SK-N-DZ (cell line): Measurements from ENCODE around the gene FEZ2.

ENCODE experiments used
- DNase-seq: peaks from one replicate; pipeline ENCODE4 v3.0.0-alpha.2; 2015; ENCODE audit warnings: low spot score

Gene FEZ2

GRCh38 chr2:36562240-36562639, 35.7 kb downstream of the FEZ2 start:
- no peak for DNase-seq

- no peak for DNase-seq
These were observed 36.6 kb downstream of the FEZ2 start for GRCh38 chr2:36561237-36561944.

GRCh38 chr2:36560726-36561125, 37.2 kb downstream of the FEZ2 start:
- no peak for DNase-seq

- DNase-seq = no peak
These were observed 38.6 kb downstream of the FEZ2 start for GRCh38 chr2:36559221-36559942.

- DNase-seq = no peak
These were observed 41.1 kb downstream of the FEZ2 start for GRCh38 chr2:36556842-36557241.

- no peak for DNase-seq
These were observed 42.2 kb downstream of the FEZ2 start for GRCh38 chr2:36555789-36556188.

GRCh38 chr2:36554531-36554930, 43.4 kb downstream of the FEZ2 start:
- DNase-seq = no peak

GRCh38 chr2:36553683-36554082, 44.3 kb downstream of the FEZ2 start:
- no peak for DNase-seq

- DNase-seq = no peak
These were observed 48.0 kb downstream of the FEZ2 start for GRCh38 chr2:36550006-36550405.

- DNase-seq = no peak
These were observed 48.8 kb downstream of the FEZ2 start for GRCh38 chr2:36549165-36549574.

GRCh38 chr2:36547906-36548305, 50.1 kb downstream of the FEZ2 start:
- DNase-seq = no peak

GRCh38 chr2:36545871-36546416, 52.0 kb downstream of the FEZ2 start:
- no peak for DNase-seq

- DNase-seq = no peak
These were observed 53.2 kb downstream of the FEZ2 start for GRCh38 chr2:36544638-36545338.

- no peak for DNase-seq
These were observed 55.9 kb downstream of the FEZ2 start for GRCh38 chr2:36541891-36542595.

- DNase-seq = no peak
These were observed 56.8 kb downstream of the FEZ2 start for GRCh38 chr2:36540986-36541754.

GRCh38 chr2:36539631-36540030, 58.3 kb downstream of the FEZ2 start:
- DNase-seq = no peak

- DNase-seq = no peak
These were observed 59.6 kb downstream of the FEZ2 start for GRCh38 chr2:36538335-36538734.

GRCh38 chr2:36536776-36537175, 61.2 kb downstream of the FEZ2 start:
- DNase-seq = no peak

GRCh38 chr2:36535099-36535498, 62.9 kb downstream of the FEZ2 start:
- DNase-seq = no peak

- no peak for DNase-seq
These were observed 63.6 kb downstream of the FEZ2 start for GRCh38 chr2:36534275-36534799.

- DNase-seq = no peak
These were observed 67.0 kb downstream of the FEZ2 start for GRCh38 chr2:36530983-36531354.
